Measurements from ENCODE around the gene GSTM3.

DNA sequence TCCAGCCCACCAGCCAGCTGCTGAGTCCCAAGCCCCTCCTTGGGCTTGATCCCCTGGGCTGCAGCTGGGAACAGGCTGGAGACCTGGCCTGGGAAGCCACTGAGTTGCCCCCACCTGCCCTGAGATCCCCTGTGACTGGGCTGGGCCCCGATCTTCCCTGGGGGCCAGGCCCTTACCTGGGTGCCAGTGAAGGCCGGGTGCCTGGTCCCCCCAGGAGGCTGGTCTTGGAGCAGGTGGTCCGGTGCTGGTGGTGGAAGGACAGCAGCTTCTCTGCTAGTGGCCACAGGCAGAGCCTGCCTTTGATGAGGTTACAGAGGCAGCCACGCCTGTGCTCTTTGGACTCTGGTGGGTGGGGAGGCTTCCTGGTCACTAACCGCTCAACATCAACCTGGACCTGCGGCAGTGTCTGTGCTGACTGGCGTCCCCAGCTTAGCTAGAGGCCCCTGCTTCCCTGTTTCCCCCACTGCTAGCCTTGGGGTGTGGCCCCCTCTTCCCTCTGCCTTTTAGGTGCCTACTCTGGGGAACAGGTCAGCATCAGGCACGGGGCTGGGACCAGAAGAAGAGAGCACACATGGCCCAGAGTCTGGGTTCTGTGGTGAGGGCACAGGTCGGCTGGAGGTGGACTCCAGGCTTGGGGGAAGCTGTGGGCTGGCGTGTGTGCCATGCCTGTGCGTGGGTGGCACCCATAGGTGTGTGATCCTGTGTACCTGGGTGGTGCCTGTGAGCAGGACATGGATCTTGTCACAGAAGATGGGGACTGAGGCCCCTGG lies 23.0 kb upstream of the GSTM3 start, which contains the start of gene EPS8L3:
- TF ChIP-seq CTCF (conservative IDR thresholded peaks at IDR 0.05; ENCODE audit: low read depth in 2 of 2) (no peak), EZH2 (IDR thresholded peaks at IDR 0.05; ENCODE audit: low read depth, unreplicated experiment) (no peak), ZNF114 (CRISPR knock-in tag; IDR thresholded peaks at IDR 0.05) (no peak), POLR2AphosphoS5 (IDR thresholded peaks at IDR 0.05; ENCODE audit: low read depth) (no peak), CREB1 (CRISPR knock-in tag; IDR thresholded peaks at IDR 0.05; ENCODE audit: low read depth) (no peak), NANOG (IDR thresholded peaks at IDR 0.05; ENCODE audit: borderline replicate concordance) (no peak), JUNB (IDR thresholded peaks at IDR 0.05; ENCODE audit: unreplicated experiment) (no peak), EZH2phosphoT487 (IDR thresholded peaks at IDR 0.05; ENCODE audit: unreplicated experiment) (no peak), ZNF462 (CRISPR knock-in tag; IDR thresholded peaks at IDR 0.05) (no peak)
- TF ChIP-seq, protein P1, sequence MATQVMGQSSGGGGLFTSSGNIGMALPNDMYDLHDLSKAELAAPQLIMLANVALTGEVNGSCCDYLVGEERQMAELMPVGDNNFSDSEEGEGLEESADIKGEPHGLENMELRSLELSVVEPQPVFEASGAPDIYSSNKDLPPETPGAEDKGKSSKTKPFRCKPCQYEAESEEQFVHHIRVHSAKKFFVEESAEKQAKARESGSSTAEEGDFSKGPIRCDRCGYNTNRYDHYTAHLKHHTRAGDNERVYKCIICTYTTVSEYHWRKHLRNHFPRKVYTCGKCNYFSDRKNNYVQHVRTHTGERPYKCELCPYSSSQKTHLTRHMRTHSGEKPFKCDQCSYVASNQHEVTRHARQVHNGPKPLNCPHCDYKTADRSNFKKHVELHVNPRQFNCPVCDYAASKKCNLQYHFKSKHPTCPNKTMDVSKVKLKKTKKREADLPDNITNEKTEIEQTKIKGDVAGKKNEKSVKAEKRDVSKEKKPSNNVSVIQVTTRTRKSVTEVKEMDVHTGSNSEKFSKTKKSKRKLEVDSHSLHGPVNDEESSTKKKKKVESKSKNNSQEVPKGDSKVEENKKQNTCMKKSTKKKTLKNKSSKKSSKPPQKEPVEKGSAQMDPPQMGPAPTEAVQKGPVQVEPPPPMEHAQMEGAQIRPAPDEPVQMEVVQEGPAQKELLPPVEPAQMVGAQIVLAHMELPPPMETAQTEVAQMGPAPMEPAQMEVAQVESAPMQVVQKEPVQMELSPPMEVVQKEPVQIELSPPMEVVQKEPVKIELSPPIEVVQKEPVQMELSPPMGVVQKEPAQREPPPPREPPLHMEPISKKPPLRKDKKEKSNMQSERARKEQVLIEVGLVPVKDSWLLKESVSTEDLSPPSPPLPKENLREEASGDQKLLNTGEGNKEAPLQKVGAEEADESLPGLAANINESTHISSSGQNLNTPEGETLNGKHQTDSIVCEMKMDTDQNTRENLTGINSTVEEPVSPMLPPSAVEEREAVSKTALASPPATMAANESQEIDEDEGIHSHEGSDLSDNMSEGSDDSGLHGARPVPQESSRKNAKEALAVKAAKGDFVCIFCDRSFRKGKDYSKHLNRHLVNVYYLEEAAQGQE (IDR thresholded peaks at IDR 0.05; ENCODE audit: unreplicated experiment): no peak
- TF ChIP-seq, protein P2, sequence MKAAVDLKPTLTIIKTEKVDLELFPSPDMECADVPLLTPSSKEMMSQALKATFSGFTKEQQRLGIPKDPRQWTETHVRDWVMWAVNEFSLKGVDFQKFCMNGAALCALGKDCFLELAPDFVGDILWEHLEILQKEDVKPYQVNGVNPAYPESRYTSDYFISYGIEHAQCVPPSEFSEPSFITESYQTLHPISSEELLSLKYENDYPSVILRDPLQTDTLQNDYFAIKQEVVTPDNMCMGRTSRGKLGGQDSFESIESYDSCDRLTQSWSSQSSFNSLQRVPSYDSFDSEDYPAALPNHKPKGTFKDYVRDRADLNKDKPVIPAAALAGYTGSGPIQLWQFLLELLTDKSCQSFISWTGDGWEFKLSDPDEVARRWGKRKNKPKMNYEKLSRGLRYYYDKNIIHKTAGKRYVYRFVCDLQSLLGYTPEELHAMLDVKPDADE (IDR thresholded peaks at IDR 0.05): no peak

All from GM23338 (cell line).